Activated CD4-positive, alpha-beta T cell treated with anti-CD3 and anti-CD28 coated beads, Interleukin-2, Interleukin-4, amounts not matched to agents 100 ng/mL and 50 ng/mL, durations not matched to agents 16 hours and 8 hours (primary cell): ENCODE measurements around the gene SUV39H1.
A peak's percentile ranks its signal among the peaks of the same experiment; 100 is the strongest.
"Not testable (repeated sequence)": the region's sequence is repeated elsewhere in the genome, so short reads cannot be mapped to it uniquely, and the experiment has no call there.

ENCODE experiments used
- DNase-seq: peaks from one replicate; pipeline ENCODE4 v3.0.0-alpha.2; 2020; ENCODE audit warnings: low spot score

Gene SUV39H1

DNA sequence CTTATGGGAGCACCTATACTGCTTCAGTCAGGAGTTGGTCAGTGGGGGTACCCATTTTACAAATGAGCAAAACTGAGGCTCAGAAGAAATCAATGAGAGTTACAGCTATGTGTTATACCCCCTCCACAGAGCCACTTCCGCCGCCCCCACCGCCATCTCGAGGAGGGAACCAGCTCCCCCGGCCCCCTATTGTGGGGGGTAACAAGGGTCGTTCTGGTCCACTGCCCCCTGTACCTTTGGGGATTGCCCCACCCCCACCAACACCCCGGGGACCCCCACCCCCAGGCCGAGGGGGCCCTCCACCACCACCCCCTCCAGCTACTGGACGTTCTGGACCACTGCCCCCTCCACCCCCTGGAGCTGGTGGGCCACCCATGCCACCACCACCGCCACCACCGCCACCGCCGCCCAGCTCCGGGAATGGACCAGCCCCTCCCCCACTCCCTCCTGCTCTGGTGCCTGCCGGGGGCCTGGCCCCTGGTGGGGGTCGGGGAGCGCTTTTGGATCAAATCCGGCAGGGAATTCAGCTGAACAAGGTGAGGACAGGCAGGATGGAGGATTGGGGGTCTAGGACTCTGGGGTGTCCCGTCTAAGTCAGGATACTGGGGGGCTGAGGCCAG is 7.9 kb upstream of the SUV39H1 start:
- DNase-seq = no peak

DNA sequence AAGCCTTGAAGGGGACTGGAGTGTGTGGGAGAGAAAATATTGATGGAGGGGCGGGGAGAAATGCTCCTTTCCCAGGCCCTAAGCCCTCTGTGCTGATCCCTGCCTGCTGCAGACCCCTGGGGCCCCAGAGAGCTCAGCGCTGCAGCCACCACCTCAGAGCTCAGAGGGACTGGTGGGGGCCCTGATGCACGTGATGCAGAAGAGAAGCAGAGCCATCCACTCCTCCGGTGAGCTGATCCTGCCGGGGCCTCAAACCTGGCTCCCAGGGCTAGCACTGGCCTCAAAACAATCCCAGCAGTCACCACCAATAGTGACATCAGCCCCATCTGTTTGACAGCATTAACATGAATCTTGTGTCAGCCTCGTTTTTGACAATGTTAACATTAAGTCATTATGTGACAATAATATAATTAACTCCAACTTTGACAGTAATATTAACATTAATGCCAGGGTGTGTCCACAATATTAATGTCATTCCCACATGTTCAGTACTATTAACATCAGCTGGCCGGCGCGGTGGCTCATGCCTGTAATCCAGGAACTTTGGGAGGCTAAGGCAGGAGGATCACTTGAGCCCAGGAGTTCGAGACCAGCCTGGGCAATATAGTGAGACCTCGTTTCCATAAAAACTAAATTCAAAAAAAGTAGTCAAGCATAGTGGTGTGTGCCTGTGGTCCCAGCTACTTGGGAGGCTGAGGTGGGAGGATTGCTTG is 7.2 kb upstream of the SUV39H1 start:
- no peak for DNase-seq

GRCh38 chrX:48691746-48692145 is 4.8 kb upstream of the SUV39H1 start:
- not testable (repeated sequence) for DNase-seq

DNA sequence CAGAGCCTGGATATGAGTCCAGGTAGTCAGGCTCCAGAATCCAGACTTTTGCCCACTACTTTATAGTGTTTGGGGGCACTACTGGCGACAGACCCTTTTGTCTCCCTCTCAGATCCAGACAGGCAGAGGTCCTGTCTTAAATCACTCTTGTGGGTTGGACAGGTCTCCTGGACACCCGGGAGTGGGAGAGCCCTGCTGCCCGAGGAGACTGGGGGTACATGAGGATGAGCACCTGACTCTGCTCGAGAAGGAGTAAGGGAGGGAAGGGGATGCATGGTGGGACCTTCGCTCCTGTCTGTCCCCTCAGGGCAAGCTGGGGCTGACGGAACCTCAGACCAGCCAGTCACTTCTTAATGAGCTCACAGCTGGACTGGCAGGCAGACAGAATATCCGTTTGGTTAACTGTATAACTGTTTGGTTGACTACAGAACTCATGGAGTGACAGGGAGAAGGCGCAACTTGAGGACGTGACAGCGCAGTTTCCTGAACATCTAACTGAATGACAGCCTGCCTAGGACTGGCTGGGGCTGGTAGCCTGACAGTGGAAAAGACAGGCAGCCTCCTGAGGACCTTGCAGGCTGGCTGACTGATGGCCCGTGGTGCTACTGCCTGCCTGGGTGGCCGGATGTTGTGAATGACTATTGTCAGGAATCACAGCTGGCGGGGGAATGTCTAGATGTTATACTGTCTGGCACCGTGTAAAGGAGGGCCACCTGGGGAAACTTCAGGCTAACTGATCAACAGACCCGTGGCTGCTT is 1.6 kb upstream of the SUV39H1 start:
- no peak for DNase-seq

GRCh38 chrX:48695534-48695896 is 1.0 kb upstream of the SUV39H1 start:
- DNase-seq = no peak

- DNase-seq = no peak
Observed at GRCh38 chrX:48695925-48696300, 621 bp upstream of the SUV39H1 start.

DNA sequence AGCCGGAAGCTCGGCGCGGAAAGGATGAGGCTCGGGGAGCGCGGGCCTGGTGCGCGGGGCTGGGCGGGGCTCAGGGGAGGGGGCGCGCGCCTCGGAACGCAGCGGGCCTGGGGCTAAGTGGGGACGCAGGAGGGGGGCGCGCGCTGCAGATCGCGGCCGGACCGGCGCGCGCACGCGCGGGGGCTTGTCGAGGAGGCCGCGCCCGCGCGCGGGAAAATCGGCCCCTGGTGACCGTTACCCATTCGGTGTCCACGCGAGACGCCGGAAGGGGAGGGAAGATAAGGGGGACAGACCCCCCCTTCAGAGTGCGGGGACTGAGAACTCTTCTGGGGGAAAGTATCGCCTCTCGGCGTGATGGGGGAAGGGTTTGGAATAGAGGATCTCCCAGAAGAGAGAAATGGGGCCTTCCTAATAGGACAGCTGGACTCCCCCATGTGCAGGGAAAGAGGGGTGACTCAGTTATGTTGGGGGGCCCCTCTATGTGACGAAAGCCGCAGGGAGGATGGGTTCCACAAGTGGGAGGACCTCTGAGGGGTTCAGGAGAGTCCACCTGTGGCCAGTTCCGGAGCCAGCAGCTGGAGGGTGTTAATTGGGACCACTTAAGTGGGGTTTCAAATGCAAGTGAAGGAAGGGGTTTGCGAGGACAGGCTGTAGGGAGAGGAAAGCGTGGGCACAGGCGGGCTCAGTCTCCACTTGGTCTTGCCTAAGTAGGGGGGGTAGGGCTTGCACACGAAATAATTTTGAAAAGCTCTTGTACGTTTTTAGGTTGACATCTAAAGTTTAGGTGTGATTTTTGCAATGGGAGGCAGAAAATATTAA is 584 bp downstream of the SUV39H1 start:
- DNase-seq = peak; percentile 54

GRCh38 chrX:48698306-48698705 is 1.8 kb downstream of the SUV39H1 start:
- no peak for DNase-seq

DNA sequence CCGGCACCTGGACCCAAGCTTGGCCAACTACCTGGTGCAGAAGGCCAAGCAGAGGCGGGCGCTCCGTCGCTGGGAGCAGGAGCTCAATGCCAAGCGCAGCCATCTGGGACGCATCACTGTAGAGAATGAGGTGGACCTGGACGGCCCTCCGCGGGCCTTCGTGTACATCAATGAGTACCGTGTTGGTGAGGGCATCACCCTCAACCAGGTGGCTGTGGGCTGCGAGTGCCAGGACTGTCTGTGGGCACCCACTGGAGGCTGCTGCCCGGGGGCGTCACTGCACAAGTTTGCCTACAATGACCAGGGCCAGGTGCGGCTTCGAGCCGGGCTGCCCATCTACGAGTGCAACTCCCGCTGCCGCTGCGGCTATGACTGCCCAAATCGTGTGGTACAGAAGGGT is 3.7 kb downstream of the SUV39H1 start:
- no peak for DNase-seq

DNA sequence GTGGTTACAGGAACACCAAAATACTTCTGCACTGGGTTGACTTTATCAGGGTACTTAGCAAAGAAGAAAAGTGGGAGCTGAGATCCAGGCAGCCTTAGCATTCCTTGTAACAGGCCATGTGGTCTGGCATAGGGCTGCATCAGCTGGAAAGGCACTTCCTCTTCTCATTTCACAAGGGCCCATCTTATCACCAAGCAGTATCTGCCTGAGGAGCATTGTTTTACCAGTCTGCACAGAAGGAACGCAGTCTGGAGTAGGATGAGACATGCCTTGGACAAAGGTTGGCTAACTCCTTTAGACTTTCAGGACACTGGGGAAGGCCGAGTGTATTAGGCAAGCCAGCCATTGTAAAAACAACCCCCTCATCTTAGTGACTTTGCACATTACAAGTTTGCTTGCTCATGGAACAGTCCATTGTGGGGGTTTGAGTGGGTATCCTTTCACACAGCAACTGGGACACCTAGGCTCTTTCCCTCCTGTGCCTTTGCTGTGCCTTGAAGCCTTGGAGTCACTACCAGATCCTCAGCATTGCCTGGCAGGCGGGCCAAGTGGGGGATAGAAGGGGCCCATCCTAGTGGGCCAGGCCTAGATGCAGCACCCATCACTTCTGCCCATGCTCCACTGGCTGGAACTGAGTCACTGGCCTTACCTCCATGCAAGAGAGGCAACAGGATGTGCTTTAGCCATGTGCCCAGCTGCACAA is 4.6 kb downstream of the SUV39H1 start:
- no peak for DNase-seq

DNA sequence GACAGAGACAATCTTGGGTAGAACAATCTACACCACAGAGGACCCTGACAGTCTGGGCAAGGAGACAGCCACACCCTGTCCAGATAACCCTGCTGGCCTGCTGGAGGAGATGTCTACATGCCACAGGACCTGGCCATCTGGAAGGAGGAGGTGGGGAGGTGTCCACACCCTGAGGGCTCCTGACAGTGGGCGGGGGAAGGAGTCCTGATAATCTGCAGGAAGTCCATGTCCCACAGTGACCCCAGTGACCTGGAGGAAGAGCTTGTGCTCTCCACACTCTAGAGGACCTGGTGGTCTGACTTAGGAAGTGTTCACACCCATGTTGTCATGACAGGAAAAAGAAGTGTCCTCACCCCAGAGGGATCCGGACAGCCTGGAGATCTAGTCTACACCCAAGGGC is 5.5 kb downstream of the SUV39H1 start:
- DNase-seq = no peak

DNA sequence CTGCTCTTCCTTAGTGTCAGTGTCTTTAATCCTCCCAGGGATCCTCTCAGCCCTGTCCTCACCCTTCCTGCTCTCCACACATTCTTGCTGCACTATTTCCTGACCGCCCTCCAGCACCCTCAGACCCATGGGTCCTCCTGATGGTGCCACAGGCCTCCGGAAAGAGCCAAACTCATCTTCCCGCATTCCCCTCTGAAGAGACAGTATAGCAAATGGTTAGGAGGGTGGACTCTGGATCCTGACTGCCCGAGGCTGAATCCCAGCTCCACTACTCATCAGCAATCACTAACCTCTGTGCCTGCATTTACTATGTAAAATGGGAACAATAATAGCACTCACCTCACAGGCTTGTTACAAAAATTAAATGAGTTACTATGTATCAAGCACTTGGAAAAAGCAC is 6.2 kb downstream of the SUV39H1 start:
- DNase-seq = no peak

- DNase-seq = no peak
Observed at GRCh38 chrX:48703228-48703627, 6.7 kb downstream of the SUV39H1 start.

- DNase-seq = no peak
Observed at GRCh38 chrX:48703642-48704481, 7.3 kb downstream of the SUV39H1 start.

DNA sequence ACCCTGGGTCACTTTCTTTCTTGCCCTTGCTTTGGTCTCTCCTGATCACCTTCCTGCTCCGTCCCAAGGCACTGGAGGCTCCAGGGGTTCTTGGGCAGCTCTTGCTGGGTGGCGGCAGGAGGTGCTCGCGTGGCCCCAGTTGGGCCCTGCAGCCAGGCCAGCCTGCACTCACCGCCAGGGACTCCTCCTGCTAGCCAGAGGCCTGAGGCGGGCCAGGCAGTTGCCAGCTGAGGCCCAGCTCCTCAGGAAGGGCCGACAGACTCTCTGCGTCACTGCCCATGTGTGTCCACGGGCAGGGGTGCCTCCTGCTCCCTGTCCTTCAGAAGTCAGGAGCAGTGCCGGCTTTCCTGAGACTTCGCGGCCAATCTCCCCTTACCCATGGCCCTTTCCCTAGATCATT is 9.3 kb downstream of the SUV39H1 start:
- no peak for DNase-seq

DNA sequence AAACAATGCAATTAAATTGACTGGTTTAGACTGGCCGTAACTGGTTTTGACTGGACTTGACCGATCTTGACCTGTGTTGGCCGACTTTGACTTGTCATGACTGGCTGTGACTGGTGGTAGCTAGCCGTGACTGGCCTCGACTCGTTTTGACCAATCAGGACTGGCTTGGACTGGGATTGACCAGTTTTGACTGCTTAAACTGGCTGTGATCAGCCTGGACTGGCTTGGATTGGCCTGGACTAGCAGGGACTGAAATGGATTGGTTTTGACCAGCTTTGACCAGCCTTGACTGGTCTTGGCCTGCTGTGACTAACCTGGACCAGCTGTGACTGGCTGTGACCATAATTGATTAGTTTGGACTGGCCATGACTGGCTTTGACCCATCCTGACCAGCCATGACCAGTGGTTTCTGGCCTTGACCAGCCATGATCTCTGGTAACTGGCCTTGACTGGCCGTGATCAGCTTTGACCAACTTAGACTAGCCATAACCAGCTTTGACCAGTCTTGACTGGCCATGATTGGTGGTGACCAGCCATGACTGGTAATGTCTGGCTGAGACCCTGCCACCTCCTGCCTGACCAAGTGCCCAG is 13.1 kb downstream of the SUV39H1 start:
- DNase-seq = no peak

GRCh38 chrX:48711162-48711928 is 14.8 kb downstream of the SUV39H1 start:
- no peak for DNase-seq

DNA sequence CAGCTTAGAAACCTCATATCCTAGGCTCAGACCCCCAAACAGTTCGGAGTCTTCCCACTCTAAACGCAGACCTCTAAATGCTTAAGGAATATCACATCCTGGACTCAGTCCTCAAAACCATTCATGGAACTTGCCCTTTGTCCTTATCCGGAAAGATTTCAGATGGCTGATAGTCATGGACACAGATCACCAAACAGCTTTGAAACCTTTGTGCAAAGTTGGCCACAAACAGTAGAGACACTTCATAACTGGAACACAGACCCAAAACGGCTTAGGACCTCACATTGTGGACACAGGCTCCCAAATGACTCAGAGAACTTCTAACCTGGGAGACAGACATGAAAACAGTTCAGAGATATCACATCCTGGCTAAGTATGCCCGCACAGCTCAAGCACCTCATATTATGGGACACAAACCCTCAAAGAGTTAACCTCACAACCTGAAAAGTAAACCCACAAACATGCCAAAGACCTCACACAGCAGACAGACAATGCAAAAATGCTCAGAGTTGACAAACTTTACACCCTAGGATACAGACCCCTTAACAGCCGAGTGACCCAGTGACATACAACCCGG is 15.5 kb downstream of the SUV39H1 start:
- DNase-seq = no peak

DNA sequence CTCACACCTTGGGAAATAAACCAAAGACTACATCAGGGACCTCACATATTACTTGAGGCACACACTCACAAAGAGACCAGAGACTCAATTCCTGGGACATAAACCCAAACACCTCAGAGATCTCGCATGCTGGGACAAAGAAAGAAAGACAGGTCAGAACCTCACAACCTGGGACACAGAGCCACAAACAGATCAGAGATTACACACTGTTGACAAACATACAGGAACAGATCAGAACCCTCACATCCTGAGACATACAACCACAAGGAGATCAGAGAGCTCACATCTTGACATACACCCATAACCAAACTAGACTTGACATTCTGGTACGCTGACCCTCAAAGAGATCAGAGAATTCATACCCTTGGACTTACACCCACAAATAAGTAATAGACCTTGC is 17.3 kb downstream of the SUV39H1 start:
- DNase-seq = no peak
